ENCODE data around the gene C9orf85.
"Not testable (repeated sequence)": the region's sequence is repeated elsewhere in the genome, so short reads cannot be mapped to it uniquely, and the experiment has no call there.

- not testable (repeated sequence) for TF ChIP-seq CTCF, EP300 (IDR thresholded peaks at IDR 0.05)
Observed at GRCh38 chr9:71954652-71955051, 43.2 kb downstream of the C9orf85 start.
